Upper lobe of right lung (tissue), 1 donor: ENCODE results near the gene GPA33. TPM values are rescaled to one million over a fixed set of nuclear protein-coding genes. Genes with fewer than 3 reads are reported as not detected.

Experiments used
- ATAC-seq: fragments of 200-7000 bp; cut with Tn5 transposase; one replicate; pipeline ENCODE4 v1.9.1; 2020; ENCODE audit warnings: mild to moderate bottlenecking, moderate library complexity
- DNase-seq: peaks from one replicate; pipeline ENCODE4 v3.0.0-alpha.2; 2020
- H3K27ac ChIP-seq: fragments of 200-600 bp; one replicate; pipeline ENCODE4 v1.8.0; 2022
- H3K27me3 ChIP-seq: fragments of 200-600 bp; one replicate; pipeline ENCODE4 v1.8.0; 2022; ENCODE audit warnings: mild to moderate bottlenecking
- H3K36me3 ChIP-seq: fragments of 200-600 bp; one replicate; pipeline ENCODE4 v1.8.0; 2022
- H3K4me1 ChIP-seq: fragments of 200-600 bp; one replicate; pipeline ENCODE4 v1.8.0; 2022
- H3K4me3 ChIP-seq: fragments of 200-600 bp; one replicate; pipeline ENCODE4 v1.8.0; 2022; ENCODE audit warnings: mild to moderate bottlenecking
- H3K9me3 ChIP-seq: fragments of 200-600 bp; one replicate; pipeline ENCODE4 v1.8.0; 2022
- CTCF ChIP-seq: fragments of 200-600 bp; IDR thresholded peaks from one replicate; pipeline ENCODE4 v1.8.0; 2022; ENCODE audit warnings: antibody characterized with exemption
- intact Hi-C: fragments of 100-400 bp; cut with DNase I; formaldehyde crosslinking; loops from one replicate; pipeline ENCODE4 v1.11.0; 2022
- total RNA-seq: library from RNA; stranded (reverse); fragmentation: NEBNext Ultra II Directional; extraction: Animal tissue kit (Norgen Biotek cat#: 25700); gene quantifications from one replicate; pipeline ENCODE4 v1.2.1, GENCODE V29; 2021
- donor health status: DM: no; HTN: yes; CAD: no; lungs with severe emphysema.

The GPA33 gene
- total RNA-seq, 1 donor from 2014 or later = 0.90 TPM

- no peaks in the 10 kb centered on the region for H3K4me1 ChIP-seq
- H3K4me3 ChIP-seq = no peak overlapping the region
- no peak for DNase-seq
- H3K9me3 ChIP-seq = no peaks in the 10 kb centered on the region
- no peak for TF ChIP-seq CTCF
- no peaks in the 10 kb centered on the region for H3K27me3 ChIP-seq
- intact Hi-C loops = no loop called here
- H3K27ac ChIP-seq = no peak overlapping the region
- no peaks in the 10 kb centered on the region for H3K36me3 ChIP-seq
- ATAC-seq = no peak
Measured at GRCh38 chr1:167107456-167107855, 17.3 kb upstream of the GPA33 start.

- H3K4me3 ChIP-seq = no peak overlapping the region
- TF ChIP-seq CTCF = no peak
- H3K36me3 ChIP-seq = no peaks in the 10 kb centered on the region
- H3K9me3 ChIP-seq = no peaks in the 10 kb centered on the region
- no peaks in the 10 kb centered on the region for H3K27me3 ChIP-seq
- DNase-seq (no peak), ATAC-seq (no peak)
- no peaks in the 10 kb centered on the region for H3K4me1 ChIP-seq
- no peak overlapping the region for H3K27ac ChIP-seq
- intact Hi-C loops = no loop called here
Measured at GRCh38 chr1:167106119-167106461, 15.9 kb upstream of the GPA33 start.

GRCh38 chr1:167105271-167106118 is 15.3 kb upstream of the GPA33 start:
- intact Hi-C loops = no loop called here
- TF ChIP-seq CTCF = no peak
- ATAC-seq (no peak), DNase-seq (no peak)
- Histone ChIP-seq H3K4me3 (no peak overlapping the region), H3K36me3 (no peaks in the 10 kb centered on the region), H3K27ac (no peak overlapping the region), H3K27me3 (no peaks in the 10 kb centered on the region), H3K4me1 (no peaks in the 10 kb centered on the region), H3K9me3 (no peaks in the 10 kb centered on the region)

- Histone ChIP-seq H3K36me3 (no peaks in the 10 kb centered on the region), H3K27ac (no peak overlapping the region), H3K4me3 (no peak overlapping the region), H3K27me3 (no peaks in the 10 kb centered on the region), H3K9me3 (no peaks in the 10 kb centered on the region), H3K4me1 (no peaks in the 10 kb centered on the region)
- DNase-seq = no peak
- ATAC-seq = no peak
- intact Hi-C loops = no loop called here
- no peak for TF ChIP-seq CTCF
Measured at GRCh38 chr1:167104256-167104633, 14.1 kb upstream of the GPA33 start.

DNA sequence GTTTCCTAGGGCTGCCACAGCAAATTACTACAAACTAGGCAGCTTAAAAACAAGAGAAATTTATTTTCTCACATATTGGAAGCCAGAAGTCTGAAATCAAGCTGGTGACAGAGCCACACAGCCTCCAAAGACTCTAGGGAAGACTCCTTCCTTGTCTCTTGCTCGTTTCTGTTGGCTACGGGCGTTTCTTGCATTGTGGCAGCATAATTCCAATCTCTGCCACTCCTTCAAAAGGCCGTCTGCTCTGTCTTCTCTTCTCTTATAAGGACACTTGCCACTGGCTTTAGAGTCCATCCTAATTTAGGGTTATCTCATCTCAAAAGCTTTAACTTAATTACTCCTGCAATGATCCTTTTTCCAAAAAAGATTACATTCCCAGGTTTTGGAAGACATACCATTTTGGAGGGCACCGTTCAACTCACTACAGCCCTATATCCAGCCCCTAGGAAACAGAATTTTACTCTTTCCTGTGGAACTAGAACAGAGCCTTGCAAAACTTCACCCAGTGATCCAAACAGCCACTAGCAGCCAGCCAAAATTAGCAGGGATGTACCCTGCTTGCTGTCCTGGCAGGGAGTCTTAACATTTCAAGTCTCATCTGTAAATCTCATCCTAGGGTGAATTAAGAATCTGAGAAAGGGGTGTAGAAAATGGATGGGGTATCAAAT is 12.9 kb upstream of the GPA33 start:
- H3K9me3 ChIP-seq = no peaks in the 10 kb centered on the region
- no peak for ATAC-seq
- intact Hi-C loops = no loop called here

More for the DNA sequence above, 12.9 kb upstream of the GPA33 start:
- no peaks in the 10 kb centered on the region for H3K27me3 ChIP-seq
- no peaks in the 10 kb centered on the region for H3K36me3 ChIP-seq
- H3K4me1 ChIP-seq = no peaks in the 10 kb centered on the region
- no peak overlapping the region for H3K4me3 ChIP-seq
- H3K27ac ChIP-seq = no peak overlapping the region
- DNase-seq = no peak
- TF ChIP-seq CTCF = no peak
